Gastrocnemius medialis (tissue), 4 donors: ENCODE results near the gene PDCD1LG2.

Experiments used
- POLR2A ChIP-seq, 2 donors: fragments of 450-650 bp; IDR thresholded peaks; one replicate each; pipeline ENCODE4 v1.6.1; 2017; ENCODE audit warnings: antibody characterized with exemption in 2 of 2, mild to moderate bottlenecking in 2 of 2, moderate library complexity in 2 of 2
- TF ChIP-seq, protein P1 (sequence below), 5 experiments: fragments of 450-650 bp in 3 of 5; fragments of 200-600 bp in 2 of 5; sonication (generic) in 2 of 5; IDR thresholded peaks in 4 of 5; conservative IDR thresholded peaks in 1 of 5; 1 replicate in 4 of 5; 2 replicates in 1 of 5; pipeline ENCODE4 v1.5.1; 2016 to 2019; ENCODE audit warnings: antibody characterized with exemption in 5 of 5, mild to moderate bottlenecking in 3 of 5, moderate library complexity in 3 of 5

DNA sequence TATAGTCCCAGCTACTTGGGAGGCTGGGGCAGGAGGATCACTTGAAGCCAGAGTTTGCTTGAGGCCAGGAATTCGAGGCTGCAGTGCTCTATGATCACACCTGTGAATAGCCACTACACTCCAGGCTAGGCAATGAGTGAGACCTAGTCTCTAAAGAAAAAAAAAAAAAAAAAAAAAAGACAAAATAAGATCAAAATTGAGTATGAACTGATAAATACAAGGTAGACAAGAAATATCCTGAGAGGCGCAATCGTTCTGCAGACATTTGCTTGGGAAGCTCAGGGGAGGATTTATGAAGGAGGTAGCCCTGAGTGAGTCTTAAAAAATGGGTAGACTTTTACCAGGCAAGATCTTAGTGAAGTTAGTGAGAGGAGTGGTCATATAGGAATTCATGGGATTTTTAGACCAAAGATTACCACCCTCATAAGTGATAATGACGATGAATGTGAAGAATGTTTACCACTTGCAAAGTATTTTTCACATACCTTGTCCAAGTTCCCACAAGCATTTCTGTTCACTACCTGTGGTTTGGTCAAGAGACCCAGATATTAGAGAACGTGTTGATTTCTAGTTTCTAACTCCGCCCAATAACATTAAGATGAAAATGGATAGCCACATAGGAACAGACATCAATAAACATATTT is 4.4 kb downstream of the PDCD1LG2 start:
- TF ChIP-seq POLR2A (IDR thresholded peaks at IDR 0.05), result no peak
- TF ChIP-seq, protein P1, sequence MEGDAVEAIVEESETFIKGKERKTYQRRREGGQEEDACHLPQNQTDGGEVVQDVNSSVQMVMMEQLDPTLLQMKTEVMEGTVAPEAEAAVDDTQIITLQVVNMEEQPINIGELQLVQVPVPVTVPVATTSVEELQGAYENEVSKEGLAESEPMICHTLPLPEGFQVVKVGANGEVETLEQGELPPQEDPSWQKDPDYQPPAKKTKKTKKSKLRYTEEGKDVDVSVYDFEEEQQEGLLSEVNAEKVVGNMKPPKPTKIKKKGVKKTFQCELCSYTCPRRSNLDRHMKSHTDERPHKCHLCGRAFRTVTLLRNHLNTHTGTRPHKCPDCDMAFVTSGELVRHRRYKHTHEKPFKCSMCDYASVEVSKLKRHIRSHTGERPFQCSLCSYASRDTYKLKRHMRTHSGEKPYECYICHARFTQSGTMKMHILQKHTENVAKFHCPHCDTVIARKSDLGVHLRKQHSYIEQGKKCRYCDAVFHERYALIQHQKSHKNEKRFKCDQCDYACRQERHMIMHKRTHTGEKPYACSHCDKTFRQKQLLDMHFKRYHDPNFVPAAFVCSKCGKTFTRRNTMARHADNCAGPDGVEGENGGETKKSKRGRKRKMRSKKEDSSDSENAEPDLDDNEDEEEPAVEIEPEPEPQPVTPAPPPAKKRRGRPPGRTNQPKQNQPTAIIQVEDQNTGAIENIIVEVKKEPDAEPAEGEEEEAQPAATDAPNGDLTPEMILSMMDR (IDR thresholded peaks at IDR 0.05 in 4 of 5, conservative IDR thresholded peaks at IDR 0.05 in 1 of 5), result no peak
